Islet of Langerhans (tissue), 1 donor: ENCODE results near the gene AXIN1.
"Not testable (repeated sequence)": the region's sequence is repeated elsewhere in the genome, so short reads cannot be mapped to it uniquely, and the experiment has no call there.

Experiments used
- FAIRE-seq: peaks from one replicate; lab custom pipeline; 2011; peaks lifted over from hg19 to GRCh38; lab: Jason Lieb, UNC

Gene AXIN1

GRCh38 chr16:381789-382717 lies 29.5 kb upstream of the AXIN1 start, which contains the start of gene PGAP6:
Gene PGAP6, minus strand, starts transcription at chr16:381978. Its CDS starts 157 bp downstream, at chr16:381821.
- FAIRE-seq, result no peak

GRCh38 chr16:381012-381788 lies 28.7 kb upstream of the AXIN1 start:
- FAIRE-seq, result no peak

GRCh38 chr16:380762-381011 lies 28.2 kb upstream of the AXIN1 start:
- no peak for FAIRE-seq

- FAIRE-seq, result no peak
These were observed 27.6 kb upstream of the AXIN1 start for GRCh38 chr16:379961-380761.

- peak; percentile 56 for FAIRE-seq
These were observed 26.8 kb upstream of the AXIN1 start for GRCh38 chr16:379183-379960.

GRCh38 chr16:378821-379182 lies 26.3 kb upstream of the AXIN1 start:
- no peak for FAIRE-seq

- not testable (repeated sequence) for FAIRE-seq
These were observed 25.7 kb upstream of the AXIN1 start for GRCh38 chr16:378113-378820.

GRCh38 chr16:377419-377951 lies 25.0 kb upstream of the AXIN1 start:
- FAIRE-seq, result no peak

- FAIRE-seq, result no peak
These were observed 24.4 kb upstream of the AXIN1 start for GRCh38 chr16:376817-377418.

GRCh38 chr16:375927-376816 lies 23.6 kb upstream of the AXIN1 start:
- FAIRE-seq, result no peak

- FAIRE-seq, result no peak
These were observed 22.7 kb upstream of the AXIN1 start for GRCh38 chr16:375212-375611.

- no peak for FAIRE-seq
These were observed 22.0 kb upstream of the AXIN1 start for GRCh38 chr16:374616-374926.

GRCh38 chr16:373848-374615 lies 21.5 kb upstream of the AXIN1 start:
- no peak for FAIRE-seq

- no peak for FAIRE-seq
These were observed 20.6 kb upstream of the AXIN1 start for GRCh38 chr16:373020-373598.

- no peak for FAIRE-seq
These were observed 19.9 kb upstream of the AXIN1 start for GRCh38 chr16:372302-372983.

- FAIRE-seq, result peak; percentile 71
These were observed 19.2 kb upstream of the AXIN1 start for GRCh38 chr16:371515-372301.

GRCh38 chr16:370979-371514 lies 18.5 kb upstream of the AXIN1 start:
- no peak for FAIRE-seq
